T47D (cell line): ENCODE results near the gene ANKRD39.

Experiments used
- DNase-seq, 2 experiments: peaks; one replicate each; pipeline versions ENCODE4 v3.0.0 to v3.0.0-alpha.2; 2011 to 2012; ENCODE audit warnings: low read depth in 1 of 2, low spot score in 1 of 2
- JUND ChIP-seq: IDR thresholded peaks from 2 replicates; pipeline ENCODE4 v1.6.1; 2012; ENCODE audit warnings: low read depth
- in situ Hi-C: cut with HindIII; loops from 2 replicates; pipeline ENCODE4 v1.10.0; 2016; ENCODE audit warnings: low sequenced_read_pairs, low pct_unique_long_range_greater_than_20kb

The ANKRD39 gene

DNA sequence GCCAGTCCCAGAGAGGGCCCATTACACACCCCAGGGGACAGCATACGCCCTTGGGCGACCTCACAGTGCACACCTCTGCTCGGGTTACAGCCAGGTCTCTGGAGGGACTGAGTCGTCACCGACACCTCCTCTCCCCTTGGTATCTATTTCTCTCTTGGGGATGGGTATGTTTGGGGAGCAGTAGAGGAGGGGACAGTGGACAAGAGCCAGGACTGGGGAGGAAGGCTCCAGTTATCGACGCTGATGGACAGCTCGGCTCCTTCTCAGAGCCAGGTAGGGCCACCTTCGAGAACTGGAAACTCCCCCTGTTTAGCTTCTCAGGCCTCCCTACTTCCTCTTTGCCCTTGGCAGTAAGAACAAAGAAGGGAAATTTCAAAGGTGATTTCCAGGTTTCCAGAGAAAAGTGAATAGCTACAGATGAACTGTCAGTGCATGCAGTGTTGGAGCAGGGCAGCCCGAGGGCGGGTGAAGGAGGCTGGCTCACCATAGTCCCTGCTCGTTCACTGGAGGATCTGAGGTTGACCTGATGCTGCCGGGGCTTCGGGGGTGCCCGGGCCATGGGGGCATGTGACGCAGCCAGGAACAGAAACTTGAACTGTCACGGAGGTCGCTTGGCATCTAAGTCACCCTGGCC lies 16.5 kb upstream of the ANKRD39 start:
- in situ Hi-C loops = no loop called here
- no peak for TF ChIP-seq JUND
- DNase-seq = no peak

DNA sequence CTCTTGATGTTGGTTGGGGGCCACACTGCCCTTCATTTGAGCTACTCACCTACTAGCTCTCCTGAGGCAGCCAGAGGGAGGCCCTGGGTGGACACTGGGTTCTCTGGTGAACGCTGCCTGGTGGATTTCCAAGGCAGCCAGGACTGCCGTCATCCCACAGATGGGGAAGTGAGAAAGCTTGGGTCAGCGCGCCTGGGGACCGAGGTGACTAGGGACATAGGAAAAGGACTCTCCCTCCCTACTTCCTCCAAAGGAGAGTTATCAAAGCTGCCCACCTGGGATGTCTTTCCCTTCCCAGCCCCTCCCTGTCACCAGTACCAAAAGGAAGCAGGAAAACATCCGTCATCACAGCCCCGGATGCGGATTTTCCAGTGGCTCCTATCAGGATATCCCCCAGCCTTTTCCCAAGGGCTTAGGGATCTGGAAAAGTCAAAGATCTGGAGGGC lies 15.9 kb upstream of the ANKRD39 start:
- in situ Hi-C loops = no loop called here
- TF ChIP-seq JUND = no peak
- DNase-seq = no peak

DNA sequence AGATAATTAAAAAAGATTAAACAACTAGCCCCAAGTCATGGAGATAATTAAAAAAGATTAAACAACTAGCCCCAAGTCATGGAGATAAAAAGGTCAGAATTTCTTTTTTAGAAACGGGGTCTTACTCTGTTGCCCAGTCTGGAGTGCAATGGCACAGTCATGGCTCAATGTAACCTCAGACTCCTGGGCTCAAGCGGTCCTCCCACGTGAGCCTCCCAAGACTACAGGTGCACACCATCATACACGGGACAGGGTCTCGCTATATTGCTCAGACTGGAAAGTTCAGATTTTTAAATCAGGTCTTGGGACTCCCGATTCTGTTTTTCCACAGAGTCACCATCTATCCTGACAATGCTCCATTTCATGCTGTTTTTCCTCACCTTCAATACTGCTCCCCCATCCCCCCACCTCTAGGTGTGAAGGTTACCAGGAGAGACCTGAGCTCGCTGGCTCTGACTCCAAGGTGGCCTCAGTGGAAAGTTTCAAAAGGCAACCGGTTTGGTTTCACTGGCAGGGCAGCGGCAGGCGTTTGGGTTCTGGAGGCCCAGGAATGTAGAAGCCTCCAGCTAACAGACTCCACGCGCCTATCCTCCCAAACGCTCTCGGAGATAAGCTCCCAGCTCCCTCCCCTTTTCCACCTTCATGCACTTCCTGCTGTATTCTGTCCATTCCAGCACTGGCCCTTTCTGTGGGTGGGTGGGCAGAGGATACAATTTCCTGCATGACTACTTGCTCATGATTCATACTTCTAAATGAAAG lies 15.0 kb upstream of the ANKRD39 start:
- in situ Hi-C loops = no loop called here
- peak in 1 of 2 experiments; percentile 25 for DNase-seq
- no peak for TF ChIP-seq JUND

DNA sequence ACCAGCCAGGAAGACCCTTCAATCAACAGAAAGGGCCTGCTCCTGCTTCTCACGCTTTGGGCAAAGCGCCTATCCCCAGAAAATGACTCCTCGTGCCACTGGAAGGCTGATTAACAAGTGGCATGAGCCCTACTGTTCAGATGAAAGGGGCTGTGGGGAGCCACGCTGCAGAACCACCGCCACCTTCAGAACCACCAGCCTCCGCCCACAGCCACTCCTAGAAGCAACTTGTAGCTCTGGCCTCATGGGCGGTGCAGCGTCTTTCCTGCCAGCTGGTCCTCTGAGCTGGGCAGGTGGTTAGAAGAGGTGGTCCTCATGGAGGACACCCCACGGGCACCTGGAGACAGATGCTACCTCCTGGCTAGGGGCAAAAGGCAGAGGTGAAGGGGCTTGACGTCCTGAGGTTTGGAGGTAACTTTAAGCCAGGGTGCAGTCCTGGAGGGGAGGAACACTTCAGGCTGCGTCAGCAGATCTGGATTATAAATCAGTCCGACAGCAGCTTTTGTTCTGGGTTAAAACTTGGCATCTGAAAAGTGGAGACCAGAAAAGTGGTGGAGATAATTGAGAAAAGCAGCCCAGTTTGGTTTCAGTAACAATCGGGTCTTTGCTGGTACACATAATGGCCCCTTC lies 12.9 kb upstream of the ANKRD39 start:
- in situ Hi-C loops = no loop called here
- TF ChIP-seq JUND = no peak

DNA sequence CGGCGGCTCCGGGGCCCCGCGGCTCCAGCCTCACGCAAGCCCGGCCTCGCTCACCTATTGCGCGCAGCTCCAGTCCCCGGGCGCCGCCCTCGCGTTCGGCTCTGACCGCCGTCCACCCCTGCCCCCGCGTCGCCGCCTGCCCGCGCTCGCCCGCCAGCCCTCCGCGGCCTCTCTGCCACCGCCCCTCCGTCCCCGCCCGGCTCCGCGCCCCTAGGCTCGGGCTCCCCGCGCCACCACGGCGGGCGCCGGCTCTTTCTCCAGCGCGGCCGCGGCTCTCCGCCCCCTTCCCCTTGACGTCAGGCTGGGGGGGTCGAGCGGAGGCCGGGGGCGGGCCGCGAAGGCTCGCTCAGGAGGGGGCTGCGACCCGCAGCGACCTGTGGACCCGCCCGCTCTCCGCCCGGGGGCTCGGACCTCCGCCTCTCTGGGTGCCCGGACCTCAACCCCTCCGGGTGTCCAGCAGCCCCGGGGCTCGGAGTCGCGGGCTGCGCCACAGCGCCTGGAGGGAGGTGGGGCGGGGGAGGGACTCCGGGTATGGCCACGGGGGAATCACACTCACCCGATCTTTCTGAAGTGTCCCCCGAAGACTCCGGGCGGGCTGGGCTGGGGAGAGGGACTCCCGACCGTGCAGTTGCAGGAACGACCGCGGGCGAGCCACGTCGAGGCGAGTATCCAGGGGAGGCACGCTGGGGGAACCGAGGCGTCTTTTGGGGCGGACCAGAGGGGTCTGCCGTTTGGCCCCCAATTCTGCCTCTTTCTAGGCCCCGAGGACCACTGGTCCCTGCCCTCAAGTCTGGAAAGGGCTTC lies 12.2 kb upstream of the ANKRD39 start, which contains the start of gene SEMA4C:
TSS of gene SEMA4C (minus strand) at position 259 of the 804 bp plus-strand sequence. CDS start 2,194 bp downstream, outside the sequence.
- no peak for TF ChIP-seq JUND
- in situ Hi-C loops = no loop called here
- DNase-seq = peak in 1 of 2 experiments; percentile 48

More for the DNA sequence above, 12.9 kb upstream of the ANKRD39 start:
- no peak for DNase-seq

DNA sequence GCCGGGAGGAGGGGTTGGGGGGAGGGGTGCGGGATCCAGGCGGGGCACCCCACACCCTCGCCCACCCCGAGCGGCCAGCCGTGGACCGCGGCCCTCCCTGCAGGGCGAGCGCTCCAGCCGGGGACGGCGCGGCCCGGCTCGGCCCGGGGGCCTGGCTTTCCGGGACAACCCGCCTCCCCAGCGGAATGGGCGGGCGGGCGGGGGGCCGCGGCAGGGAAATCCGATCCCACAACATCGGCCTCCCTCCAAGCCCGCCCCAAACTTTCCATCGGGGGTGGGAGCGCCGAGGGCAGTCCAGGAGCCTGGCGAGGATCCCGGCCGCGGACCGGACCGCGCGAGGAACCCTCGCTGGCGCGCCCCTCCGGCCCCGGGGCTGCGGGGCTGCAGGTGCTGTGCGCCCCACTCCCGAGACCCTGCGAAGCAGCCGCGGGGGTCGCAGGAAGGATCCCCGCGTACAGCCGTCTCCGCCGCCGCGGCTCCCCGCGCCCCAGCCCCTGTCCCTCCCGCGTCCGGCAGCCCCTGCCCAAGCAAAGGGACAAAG lies 11.5 kb upstream of the ANKRD39 start:
- peak; percentile 58 to 83 for DNase-seq
- in situ Hi-C loops = no loop called here
- TF ChIP-seq JUND = no peak

DNA sequence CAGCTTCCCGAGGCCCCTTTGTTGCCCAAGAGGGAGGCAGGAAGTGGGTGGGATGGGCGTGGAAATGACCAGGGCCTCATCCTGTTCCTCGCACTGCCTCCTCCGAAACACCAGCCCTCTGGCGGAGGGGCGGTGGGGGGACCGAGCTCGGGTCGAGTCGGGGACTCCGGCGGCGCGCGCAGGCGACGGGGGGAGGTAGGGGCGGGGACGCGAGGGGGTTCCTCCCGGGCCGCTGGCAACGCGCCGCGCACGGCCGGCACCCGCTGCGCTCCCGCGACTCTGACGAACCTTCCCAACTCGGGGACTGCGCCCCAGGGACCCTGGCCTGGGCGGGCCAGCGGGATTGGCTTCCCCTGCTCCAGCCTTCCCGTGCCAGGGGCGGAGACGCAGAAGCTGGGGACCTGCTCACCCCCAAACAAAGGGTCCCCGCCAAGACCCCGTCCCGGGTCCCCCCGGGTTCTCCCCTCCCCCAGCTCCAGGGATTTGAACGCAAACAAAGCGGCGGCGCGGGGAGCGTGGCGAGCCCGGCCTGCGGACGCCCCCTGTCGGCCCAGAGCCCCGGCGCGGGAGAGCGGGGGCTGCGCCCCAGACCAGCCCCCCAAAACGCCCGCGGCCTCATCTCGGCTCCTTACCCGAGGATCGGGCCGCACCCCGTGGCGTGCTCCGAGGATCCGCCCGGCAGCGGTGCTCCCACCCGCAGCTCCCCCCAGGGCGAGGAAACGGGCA lies 10.9 kb upstream of the ANKRD39 start:
- DNase-seq = peak; percentile 79 to 80
- in situ Hi-C loops = no loop called here
- TF ChIP-seq JUND = no peak

DNA sequence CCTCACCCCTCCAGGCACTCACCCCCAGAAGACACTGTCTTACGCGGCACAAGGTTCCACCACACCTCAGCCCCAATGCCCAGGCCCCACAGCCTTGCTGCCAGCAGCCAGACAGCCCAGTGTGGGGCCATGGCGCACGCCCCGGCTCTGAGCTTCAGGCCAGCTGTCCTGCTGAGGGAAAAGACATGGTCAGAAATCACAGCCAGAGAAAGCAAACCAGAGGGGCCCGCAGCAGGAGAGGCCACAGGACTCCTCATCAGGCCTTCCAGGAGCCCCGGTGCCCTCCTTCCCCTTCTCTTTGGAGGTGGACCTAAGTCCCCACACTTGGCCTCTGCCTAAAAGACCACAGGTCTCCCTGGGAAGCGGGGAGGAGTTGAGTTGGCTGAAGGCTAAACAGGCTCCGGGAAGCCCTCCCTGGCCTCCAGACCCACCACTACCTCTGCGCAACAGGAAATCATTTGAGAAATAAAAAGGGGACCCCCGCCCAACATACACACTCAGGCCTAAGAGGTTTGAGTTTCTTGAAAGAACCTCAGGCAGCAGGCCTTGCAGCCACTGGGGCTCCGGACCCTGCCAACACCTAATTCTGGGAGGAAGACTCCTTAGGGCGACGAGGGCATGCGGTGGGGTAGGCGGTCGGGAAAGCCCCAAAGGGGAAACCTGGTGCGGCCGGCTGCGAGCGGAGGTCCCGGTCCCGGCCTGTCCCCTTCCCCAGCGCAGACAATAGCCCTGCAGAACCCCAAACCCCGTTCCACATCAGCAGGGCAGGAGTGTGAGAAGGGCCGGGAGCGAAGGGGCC lies 10.1 kb upstream of the ANKRD39 start:
- DNase-seq = no peak
- in situ Hi-C loops = no loop called here
- no peak for TF ChIP-seq JUND

DNA sequence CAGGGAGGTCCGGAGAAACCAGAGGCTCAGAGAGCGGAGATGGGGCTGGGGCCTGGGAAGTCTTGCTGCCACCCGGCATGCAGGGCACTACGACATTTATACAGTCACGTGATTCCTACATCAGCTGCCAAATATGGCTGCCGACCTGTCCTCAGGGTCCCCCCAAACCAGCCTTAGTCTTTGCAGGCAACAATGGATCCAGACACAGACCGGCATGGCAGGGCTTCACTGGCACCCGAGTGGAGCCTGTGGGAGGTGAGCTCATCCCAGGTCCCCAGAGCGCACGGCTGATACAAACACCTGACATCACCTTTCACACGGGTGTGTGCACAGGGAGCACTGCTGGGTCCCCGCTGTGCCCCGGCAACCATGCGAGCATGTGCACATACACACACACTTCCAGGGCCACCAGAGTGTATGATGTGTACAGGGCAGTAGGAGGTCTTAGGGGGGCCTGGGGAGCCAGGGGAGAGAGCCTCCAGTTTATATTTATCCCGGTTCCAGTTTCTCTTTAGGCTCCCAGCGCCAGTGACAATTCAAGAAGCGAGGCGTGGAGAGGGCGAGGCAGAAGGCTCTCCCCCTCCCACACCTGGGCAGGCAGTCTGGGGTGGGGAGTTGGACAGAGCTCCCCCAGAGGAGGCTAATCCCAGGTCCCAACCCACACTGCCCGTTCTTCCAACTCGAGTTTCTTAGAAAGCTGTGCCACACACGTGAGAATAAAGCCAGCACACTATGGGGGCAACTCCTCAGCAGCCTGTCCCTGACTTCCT lies 9.4 kb upstream of the ANKRD39 start:
- DNase-seq = no peak
- TF ChIP-seq JUND = no peak
- in situ Hi-C loops = no loop called here

DNA sequence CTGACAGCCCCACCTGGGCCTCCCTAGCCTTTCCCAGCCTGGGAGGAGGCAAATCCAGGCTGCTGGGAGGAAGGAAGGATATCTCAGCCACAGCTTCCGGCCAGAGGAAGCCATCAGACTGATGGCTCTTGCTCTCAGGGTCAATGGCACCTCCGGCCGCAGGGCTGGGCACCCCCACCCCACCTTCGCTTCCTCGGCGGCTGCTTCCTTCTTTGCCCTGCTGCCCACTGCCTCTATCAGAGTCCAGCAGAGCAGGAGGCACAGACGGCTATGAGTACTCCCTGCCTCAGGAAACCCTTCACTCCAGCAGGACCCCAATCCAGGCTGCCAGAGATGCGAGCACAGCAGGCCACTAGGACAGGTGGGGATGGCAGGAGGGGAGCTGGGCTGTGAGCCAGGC lies 8.8 kb upstream of the ANKRD39 start:
- no peak for DNase-seq
- no peak for TF ChIP-seq JUND
- in situ Hi-C loops = no loop called here

DNA sequence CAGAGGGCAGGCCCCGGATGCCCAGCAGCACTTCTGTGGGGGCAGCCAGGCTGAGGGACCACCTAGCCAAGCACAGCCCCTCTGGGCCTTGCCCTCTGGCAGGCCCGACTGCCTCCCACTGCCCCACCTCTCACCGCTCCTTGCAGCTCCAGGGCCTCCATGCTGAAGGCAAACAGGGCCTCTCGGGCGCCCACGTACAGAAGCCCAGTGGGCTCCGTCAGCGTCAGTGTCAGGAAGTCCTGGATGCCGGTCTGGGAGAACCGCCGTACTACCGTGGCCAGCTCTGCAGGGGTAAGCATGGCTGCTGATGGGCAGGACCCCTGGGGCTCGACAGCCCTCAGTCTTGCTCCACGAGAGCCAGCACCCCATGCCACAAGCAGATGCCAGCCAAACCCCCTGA lies 8.3 kb upstream of the ANKRD39 start:
- TF ChIP-seq JUND = no peak
- in situ Hi-C loops = no loop called here
- no peak for DNase-seq
